GM19467 (cell line): ENCODE measurements around the gene AMOTL1.

Experiments used
- ATAC-seq: cut with Tn5 transposase; IDR thresholded peaks from one replicate; pipeline ENCODE4 v1.9.1; 2021; ENCODE audit warnings: mild to moderate bottlenecking, moderate library complexity; ENCODE audit not compliant: unreplicated experiment

AMOTL1 gene

DNA sequence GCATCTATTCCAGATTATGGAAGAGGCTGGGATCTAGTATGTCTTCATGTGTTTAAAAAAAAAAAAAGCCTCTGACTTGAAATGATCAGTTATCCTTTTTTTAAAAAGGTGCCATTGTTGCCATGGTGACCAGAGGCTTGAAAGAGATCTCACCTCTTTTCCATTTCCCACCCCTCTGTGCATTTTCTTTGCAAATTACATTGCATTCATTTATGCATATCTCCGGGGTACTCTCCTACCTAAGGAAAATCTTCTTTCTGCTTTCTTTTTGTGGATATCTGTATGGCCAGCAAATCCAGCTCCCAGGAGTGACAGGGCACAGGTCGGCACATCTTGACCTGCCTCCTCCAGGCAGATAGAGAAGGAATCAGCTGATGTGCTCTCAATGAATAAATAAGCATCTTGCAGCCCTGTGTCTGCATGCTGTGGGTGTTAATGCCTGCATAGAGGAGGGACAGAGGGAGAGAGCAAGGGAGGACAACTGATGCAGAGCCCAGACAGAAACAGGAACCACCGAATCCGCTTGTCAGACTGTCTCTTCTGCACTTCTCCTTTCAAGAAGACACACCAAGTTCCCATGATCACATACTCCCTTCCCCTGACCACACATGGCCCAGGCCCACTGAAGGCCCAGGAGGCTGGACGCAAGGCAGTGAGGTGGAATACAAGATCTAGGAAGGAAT lies 154.3 kb downstream of the AMOTL1 start:
- no peak for ATAC-seq

DNA sequence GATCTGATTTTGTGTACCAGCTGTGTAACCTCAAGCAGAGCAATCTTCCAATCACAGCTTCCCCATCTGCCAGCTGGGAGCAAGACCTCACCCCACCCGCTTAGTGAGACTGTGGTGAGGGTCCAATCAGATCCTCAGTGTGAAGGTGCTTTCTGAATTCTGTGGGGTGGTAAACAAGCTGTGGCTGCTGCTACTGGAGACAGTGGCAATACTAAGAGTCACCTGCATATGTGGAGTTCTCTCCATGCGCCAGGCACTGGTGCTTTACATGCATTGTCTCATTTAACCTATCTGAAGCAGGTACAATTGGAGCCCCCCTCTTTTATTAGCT lies 154.8 kb downstream of the AMOTL1 start:
- no peak for ATAC-seq

DNA sequence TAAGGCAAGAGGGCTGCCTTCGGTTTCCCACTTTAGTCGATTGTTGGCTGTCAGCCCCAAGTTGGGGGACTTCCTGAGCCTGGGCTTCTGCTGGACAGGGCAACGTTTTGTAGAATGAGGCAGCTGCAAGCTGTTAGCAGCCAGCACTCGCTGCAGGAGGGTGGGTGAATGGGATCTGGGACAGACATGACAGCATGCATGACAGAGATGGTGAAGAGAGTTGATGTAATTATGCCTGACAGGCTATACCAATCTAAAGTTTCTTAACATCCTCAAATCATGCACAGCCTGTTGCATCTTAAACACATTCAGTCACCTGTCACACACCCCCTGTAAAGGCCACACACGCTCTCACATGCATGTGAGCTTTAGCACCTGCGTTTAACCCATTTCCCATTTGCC lies 156.0 kb downstream of the AMOTL1 start:
- no peak for ATAC-seq

DNA sequence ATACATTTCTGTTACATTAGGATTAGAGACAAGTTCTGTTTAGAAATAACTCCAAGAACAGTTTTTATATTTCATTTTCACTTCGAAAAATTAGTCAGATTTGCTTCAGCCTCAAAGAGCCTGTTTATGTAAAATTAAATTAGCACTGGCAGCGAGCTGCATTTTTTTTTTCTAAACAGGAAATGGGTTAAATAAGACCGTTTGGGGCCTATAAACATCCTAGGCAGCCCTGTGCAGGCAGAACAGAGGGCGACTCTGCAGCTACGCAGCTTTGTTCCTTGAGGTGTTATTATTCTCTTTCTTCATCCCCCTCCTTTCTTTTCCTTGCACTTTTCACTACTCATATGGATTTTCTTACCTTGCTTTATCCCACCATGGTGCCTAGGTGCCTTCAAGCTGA lies 156.5 kb downstream of the AMOTL1 start:
- no peak for ATAC-seq

DNA sequence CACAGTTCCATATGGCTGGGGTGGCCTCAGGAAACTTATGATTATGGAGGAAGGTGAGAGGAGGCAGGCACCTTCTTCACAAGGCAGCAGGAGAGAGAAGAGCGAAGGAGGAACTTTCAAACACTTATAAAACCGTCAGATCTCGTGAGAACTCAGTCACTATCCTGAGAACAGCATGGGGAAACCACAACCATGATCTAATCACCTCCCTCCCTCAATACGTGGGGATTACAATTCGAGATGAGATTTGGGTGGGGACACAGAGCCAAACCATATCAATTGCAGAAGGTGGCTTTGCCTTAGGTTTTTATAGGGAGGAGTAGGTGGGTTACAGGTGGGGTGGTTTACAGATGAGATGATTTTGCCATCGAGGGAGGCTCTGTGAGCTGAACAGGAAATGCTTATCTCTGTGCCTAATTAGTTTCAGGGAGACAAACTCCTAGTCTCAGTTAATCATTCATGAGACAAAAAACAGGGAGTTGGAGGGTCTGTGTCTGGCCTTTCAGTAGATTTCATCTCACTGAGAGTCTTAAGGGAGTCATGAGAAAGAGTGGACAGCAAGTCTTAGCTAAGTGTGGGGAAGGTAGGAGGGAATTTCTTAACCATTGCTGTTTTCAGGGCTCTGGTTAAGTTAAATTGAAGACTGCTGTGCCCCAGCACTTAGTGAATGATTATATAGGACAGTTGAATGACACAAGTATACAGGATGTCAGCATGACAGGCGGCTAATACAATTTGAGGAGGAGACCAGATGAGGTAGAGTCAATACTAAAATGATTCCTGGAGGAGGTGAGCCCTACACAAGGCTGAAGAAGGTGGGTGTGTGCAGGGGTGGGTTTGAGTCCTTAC lies 157.5 kb downstream of the AMOTL1 start:
- peak; percentile 86 for ATAC-seq

DNA sequence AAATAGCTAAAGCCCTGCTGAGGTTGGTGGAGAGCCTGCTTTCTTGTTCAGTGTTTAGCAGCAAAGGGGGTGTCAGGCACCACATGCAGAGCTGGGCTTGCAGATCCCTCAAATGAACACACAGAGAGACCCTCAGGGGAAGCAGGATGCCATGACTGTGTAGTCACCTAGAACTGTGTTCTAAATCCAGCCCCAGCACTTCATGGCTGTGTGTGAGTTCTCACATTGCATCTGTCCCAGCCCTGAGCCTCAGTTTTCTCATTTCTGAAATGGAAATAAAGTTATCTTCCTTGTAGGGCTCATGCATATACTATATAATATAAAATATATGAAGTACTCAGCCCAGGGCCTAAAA lies 158.1 kb downstream of the AMOTL1 start:
- no peak for ATAC-seq
